CD4-positive, alpha-beta T cell treated with Interferon alpha-2 for 1 hour (primary cell): ENCODE results near the gene MALT1.

Experiments
- DNase-seq, 2 donors: peaks; one replicate each; pipeline ENCODE4 v3.0.0-alpha.2; 2020 to 2022

MALT1 gene

DNA sequence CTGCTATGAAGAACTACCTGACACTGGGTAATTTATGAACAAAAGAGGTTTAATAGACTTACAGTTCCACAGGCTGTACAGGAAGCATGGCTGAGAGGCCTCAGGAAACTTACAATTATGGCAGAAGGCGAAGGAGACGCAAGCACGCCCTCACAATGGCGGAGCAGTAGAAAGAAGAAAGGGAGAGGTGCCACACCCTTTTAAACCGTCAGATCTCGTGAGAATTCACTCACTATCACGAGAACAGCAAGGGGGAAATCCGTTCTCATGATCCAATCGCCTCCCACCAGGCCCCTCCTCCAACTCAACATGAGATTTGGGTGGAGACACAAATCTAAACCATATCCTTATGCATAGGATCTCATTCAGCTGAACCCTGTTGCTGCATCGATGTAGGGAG lies 108.8 kb downstream of the MALT1 start:
- DNase-seq = no peak

DNA sequence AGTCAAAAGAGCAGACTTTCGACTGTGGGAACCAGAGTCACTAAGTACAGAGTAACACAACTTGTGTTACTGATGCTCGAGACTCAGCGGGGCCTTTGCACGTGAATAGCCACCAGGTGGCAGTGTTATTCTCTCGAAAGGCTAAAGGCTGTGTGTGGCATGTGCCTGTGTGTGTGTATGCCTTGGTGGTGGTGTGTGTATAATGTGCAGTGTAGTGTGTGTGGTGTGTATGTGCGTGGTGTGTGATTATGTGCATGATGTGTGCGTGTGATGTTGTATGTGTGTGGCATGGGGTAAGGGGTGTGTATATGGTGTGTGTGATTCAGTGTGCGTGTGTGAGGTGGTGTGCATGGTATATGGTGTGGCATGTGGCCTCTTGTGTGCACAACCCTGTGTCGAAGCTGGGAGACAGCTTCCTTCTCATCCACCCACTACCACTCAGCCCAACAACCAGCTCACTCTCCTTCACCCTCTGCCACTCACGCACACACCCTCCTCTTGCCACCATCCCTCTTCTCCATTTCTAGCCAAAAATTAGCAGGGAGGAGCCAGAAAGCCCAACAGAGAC lies 110.4 kb downstream of the MALT1 start:
- DNase-seq = peak; percentile 68 to 73

GRCh38 chr18:58784601-58785137 lies 113.4 kb downstream of the MALT1 start:
- no peak for DNase-seq

- DNase-seq = no peak
Observed at GRCh38 chr18:58785171-58785805, 114.0 kb downstream of the MALT1 start.

DNA sequence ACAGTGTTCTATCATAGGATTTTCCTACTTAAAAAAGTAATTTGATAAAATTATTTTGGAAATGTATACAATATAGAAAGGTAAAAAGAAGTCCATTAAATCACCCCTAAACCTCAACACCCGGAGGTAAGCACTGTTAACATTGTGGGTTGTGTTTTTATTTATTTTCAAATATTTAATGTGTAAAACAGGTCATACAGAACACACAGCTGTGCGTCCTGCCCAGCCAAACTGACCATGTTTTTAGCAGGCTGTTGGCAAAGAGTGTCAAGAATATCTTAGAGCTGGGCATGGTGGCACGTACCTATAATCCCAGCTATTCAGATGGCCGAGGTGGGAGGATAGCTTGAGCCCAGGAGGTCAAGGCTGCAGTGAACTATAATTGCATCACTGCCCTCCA lies 114.6 kb downstream of the MALT1 start:
- DNase-seq = no peak

GRCh38 chr18:58787536-58788149 lies 116.4 kb downstream of the MALT1 start:
- DNase-seq = no peak

GRCh38 chr18:58788470-58788869 lies 117.2 kb downstream of the MALT1 start:
- no peak for DNase-seq

GRCh38 chr18:58788971-58789875 lies 118.0 kb downstream of the MALT1 start:
- DNase-seq = no peak

DNA sequence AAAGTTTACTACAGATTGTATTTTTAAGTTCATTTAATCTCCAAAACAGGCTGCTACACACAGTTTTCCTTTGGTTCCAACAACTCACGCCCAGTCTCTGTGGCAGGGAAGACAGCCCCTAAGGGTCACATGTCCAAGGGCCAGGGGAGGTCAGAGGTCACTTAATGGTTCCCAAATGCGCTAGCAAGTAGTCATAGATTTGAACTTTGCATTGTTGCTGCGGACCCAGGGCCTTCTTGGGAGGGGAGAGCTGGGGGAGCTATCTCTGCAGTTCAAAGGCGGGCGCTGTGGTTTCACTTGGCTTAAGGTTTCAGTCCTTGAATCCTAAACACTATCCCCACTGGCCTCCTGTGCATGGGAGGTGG lies 118.6 kb downstream of the MALT1 start:
- DNase-seq = no peak

DNA sequence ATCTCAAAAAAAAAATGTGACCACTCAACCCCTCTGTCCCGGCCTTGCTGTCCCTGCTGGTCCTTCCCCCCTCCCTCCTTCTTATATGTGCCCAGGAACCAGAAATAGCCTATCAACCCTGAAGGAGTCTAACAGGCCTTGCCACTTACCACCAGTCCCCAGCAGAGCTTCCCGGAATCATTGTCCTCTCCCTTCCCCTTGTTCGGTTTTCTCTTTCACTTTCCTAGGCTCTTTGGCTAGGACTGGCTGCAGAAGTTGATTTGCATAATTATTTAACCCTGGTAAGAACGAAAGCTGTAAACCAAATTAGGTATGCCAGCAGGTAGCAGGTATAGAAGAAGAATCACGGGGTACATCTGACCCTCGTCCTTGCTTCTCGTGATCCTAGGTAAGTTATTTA lies 120.8 kb downstream of the MALT1 start:
- peak in 1 of 2 donors; percentile 20 for DNase-seq

DNA sequence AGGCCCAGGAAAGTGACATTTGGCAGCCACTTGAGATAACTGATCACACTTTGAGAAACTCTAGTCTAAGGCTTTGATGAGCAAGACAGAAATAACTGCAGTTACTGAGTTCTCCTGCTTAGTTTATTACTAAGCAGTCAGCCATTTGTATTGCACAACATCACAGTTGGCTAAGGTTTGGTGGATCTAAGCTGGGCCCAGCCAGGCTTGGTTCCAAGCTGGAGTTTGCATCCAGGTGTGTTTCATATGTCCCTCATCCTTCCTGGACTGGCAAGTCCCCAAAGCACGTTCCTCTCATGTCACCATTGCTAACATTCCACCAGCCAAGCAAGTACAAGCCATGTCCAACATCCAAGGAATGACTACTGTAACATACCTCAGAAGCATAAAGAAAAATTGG lies 122.1 kb downstream of the MALT1 start:
- no peak for DNase-seq

- no peak for DNase-seq
Observed at GRCh38 chr18:58796220-58796619, 125.0 kb downstream of the MALT1 start.

DNA sequence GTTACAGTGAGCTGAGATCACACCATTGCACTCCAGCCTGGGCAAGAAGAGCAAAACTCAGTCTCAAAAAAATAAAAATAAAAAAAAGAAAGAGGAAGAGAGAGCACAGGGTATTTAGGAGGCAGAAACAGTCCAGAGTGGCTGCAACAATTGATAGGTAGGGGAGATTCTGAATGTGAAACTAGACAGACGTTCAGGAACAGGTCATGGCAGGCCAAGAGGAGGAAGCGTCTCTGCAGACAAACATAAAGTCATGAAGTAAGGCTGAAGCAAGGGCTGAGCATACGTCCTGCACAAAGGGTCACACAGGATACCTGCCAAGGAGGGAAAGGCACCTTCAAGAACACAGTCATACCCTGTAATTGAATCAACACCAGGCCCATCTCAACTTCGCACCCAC lies 129.3 kb downstream of the MALT1 start:
- no peak for DNase-seq

- no peak for DNase-seq
Observed at GRCh38 chr18:58802959-58803358, 131.7 kb downstream of the MALT1 start.

GRCh38 chr18:58803978-58804377 lies 132.7 kb downstream of the MALT1 start:
- no peak for DNase-seq
